HL-60 (cell line): ENCODE data around the gene MYBPC1.

Experiments
- CTCF ChIP-seq: IDR thresholded peaks from one replicate; pipeline ENCODE4 v1.5.1; 2011; ENCODE audit warnings: low read length, control low read depth, inconsistent platforms; ENCODE audit not compliant: insufficient read depth
- GABPA ChIP-seq: IDR thresholded peaks from 2 replicates; pipeline ENCODE4 v1.6.1; 2012; ENCODE audit warnings: low read depth
- POLR2AphosphoS5 ChIP-seq: IDR thresholded peaks from 2 replicates; pipeline ENCODE4 v1.6.1; 2012; ENCODE audit warnings: low read depth
- REST ChIP-seq: IDR thresholded peaks from 2 replicates; pipeline ENCODE4 v1.6.1; 2012; ENCODE audit warnings: low read depth; ENCODE audit not compliant: insufficient replicate concordance

GRCh38 chr12:101714877-101715444, 120.2 kb downstream of the MYBPC1 start:
- TF ChIP-seq CTCF (no peak), GABPA (no peak), POLR2AphosphoS5 (no peak), REST (no peak)
